Measurements from ENCODE around the gene USE1.

- TF ChIP-seq CTCF (conservative IDR thresholded peaks at IDR 0.05; ENCODE audit: low read depth, low read length) (no peak), EZH2phosphoT487 (IDR thresholded peaks at IDR 0.05; ENCODE audit: borderline replicate concordance, low read length) (no peak)
These were observed 48.8 kb downstream of the USE1 start for GRCh38 chr19:17263712-17264640.

Data from PC-3 (cell line).